ENCODE measurements around the gene GGA2.

GGA2 gene

GRCh38 chr16:23469814-23470213 lies 40.5 kb downstream of the GGA2 start:
- TF ChIP-seq TAF1 (IDR thresholded peaks at IDR 0.05; ENCODE audit: borderline replicate concordance, insufficient read depth, low read length) (no peak), POLR2AphosphoS5 (IDR thresholded peaks at IDR 0.05; ENCODE audit: low read depth, low read length) (no peak), FOXP2 (optimal IDR thresholded peaks at IDR 0.05; ENCODE audit: borderline replicate concordance, extremely low read depth, extremely low read length, insufficient read depth) (no peak), SIN3A (IDR thresholded peaks at IDR 0.05; ENCODE audit: borderline replicate concordance, insufficient read depth, low read length) (no peak), REST (IDR thresholded peaks at IDR 0.05; ENCODE audit: insufficient read depth in 1 of 2, low read depth in 2 of 2, low read length in 2 of 2) (no peak)

GRCh38 chr16:23466162-23466885 lies 44.0 kb downstream of the GGA2 start:
- TF ChIP-seq FOXP2 (optimal IDR thresholded peaks at IDR 0.05; ENCODE audit: borderline replicate concordance, extremely low read depth, extremely low read length, insufficient read depth) = no peak
- TF ChIP-seq POLR2AphosphoS5 (IDR thresholded peaks at IDR 0.05; ENCODE audit: low read depth, low read length) = no peak
- TF ChIP-seq REST (IDR thresholded peaks at IDR 0.05; ENCODE audit: insufficient read depth in 1 of 2, low read depth in 2 of 2, low read length in 2 of 2) = no peak
- no peak for TF ChIP-seq SIN3A (IDR thresholded peaks at IDR 0.05; ENCODE audit: borderline replicate concordance, insufficient read depth, low read length)
- TF ChIP-seq TAF1 (IDR thresholded peaks at IDR 0.05; ENCODE audit: borderline replicate concordance, insufficient read depth, low read length) = no peak

- no peak for TF ChIP-seq SIN3A (IDR thresholded peaks at IDR 0.05; ENCODE audit: borderline replicate concordance, insufficient read depth, low read length)
These were observed 45.1 kb downstream of the GGA2 start for GRCh38 chr16:23465179-23465578.

GRCh38 chr16:23464196-23464595 lies 46.1 kb downstream of the GGA2 start:
- TF ChIP-seq FOXP2 (optimal IDR thresholded peaks at IDR 0.05; ENCODE audit: borderline replicate concordance, extremely low read depth, extremely low read length, insufficient read depth) (no peak), TAF1 (IDR thresholded peaks at IDR 0.05; ENCODE audit: borderline replicate concordance, insufficient read depth, low read length) (no peak), SIN3A (IDR thresholded peaks at IDR 0.05; ENCODE audit: borderline replicate concordance, insufficient read depth, low read length) (no peak), REST (IDR thresholded peaks at IDR 0.05; ENCODE audit: insufficient read depth in 1 of 2, low read depth in 2 of 2, low read length in 2 of 2) (no peak), POLR2AphosphoS5 (IDR thresholded peaks at IDR 0.05; ENCODE audit: low read depth, low read length) (no peak)

- TF ChIP-seq REST (IDR thresholded peaks at IDR 0.05; ENCODE audit: insufficient read depth in 1 of 2, low read depth in 2 of 2, low read length in 2 of 2) (no peak), TAF1 (IDR thresholded peaks at IDR 0.05; ENCODE audit: borderline replicate concordance, insufficient read depth, low read length) (no peak), POLR2AphosphoS5 (IDR thresholded peaks at IDR 0.05; ENCODE audit: low read depth, low read length) (no peak), SIN3A (IDR thresholded peaks at IDR 0.05; ENCODE audit: borderline replicate concordance, insufficient read depth, low read length) (no peak)
These were observed 56.8 kb downstream of the GGA2 start for GRCh38 chr16:23453338-23454052.
